ENCODE measurements around the gene ODAD4.

Gene ODAD4

GRCh38 chr17:41907633-41908539 lies 22.5 kb upstream of the ODAD4 start:
- H3F3A ChIP-seq (ENCODE audit: low read depth): no peaks in the 10 kb centered on the region
- H3K4me3 ChIP-seq (ENCODE audit: low read length, poor library complexity, severe bottlenecking): no peak overlapping the region
- H3K9me2 ChIP-seq (replicated peaks; ENCODE audit: low read depth, low read length): no peaks in the 10 kb centered on the region
- H3K79me2 ChIP-seq (ENCODE audit: insufficient read depth, low read length): peaks cover 28% of the 10 kb centered on the region; the same call in 1 of the 2 replicates
- no peak overlapping the region for H2AFZ ChIP-seq (ENCODE audit: low read length)
- no peak overlapping the region for H3K9ac ChIP-seq (ENCODE audit: low read depth, low read length, poor library complexity, severe bottlenecking)
- peaks cover 91% of the 10 kb centered on the region; the same call in 1 of the 2 replicates for H3K36me3 ChIP-seq (ENCODE audit: insufficient read depth, low read length)
- TF ChIP-seq CTCF (conservative IDR thresholded peaks at IDR 0.05; ENCODE audit: low read length) (no peak), EZH2phosphoT487 (IDR thresholded peaks at IDR 0.05; ENCODE audit: borderline replicate concordance) (no peak)
- H3K4me2 ChIP-seq (ENCODE audit: low read depth, low read length, poor library complexity, severe bottlenecking): no peak overlapping the region
- peaks cover 36% of the 10 kb centered on the region for H4K20me1 ChIP-seq (ENCODE audit: insufficient read depth, low read length, poor library complexity, severe bottlenecking)
- H3K9me3 ChIP-seq (ENCODE audit: insufficient read depth, low read depth, low read length): no peaks in the 10 kb centered on the region
- H3K4me1 ChIP-seq (ENCODE audit: insufficient read depth, low read length, poor library complexity, severe bottlenecking): peaks cover under 1% of the 10 kb centered on the region
- H3K27me3 ChIP-seq (ENCODE audit: insufficient read depth, low read length, poor library complexity, severe bottlenecking): no peaks in the 10 kb centered on the region

GRCh38 chr17:41909088-41909487 lies 21.3 kb upstream of the ODAD4 start:
- TF ChIP-seq EZH2phosphoT487 (IDR thresholded peaks at IDR 0.05; ENCODE audit: borderline replicate concordance) (no peak), CTCF (conservative IDR thresholded peaks at IDR 0.05; ENCODE audit: low read length) (no peak)
- peaks cover 99% of the 10 kb centered on the region; the same call in 1 of the 2 replicates for H3K36me3 ChIP-seq (ENCODE audit: insufficient read depth, low read length)
- no peak overlapping the region for H2AFZ ChIP-seq (ENCODE audit: low read length)
- H3K9ac ChIP-seq (ENCODE audit: low read depth, low read length, poor library complexity, severe bottlenecking): no peak overlapping the region
- no peak overlapping the region for H3K4me2 ChIP-seq (ENCODE audit: low read depth, low read length, poor library complexity, severe bottlenecking)
- no peaks in the 10 kb centered on the region for H3F3A ChIP-seq (ENCODE audit: low read depth)
- peaks cover 48% of the 10 kb centered on the region for H4K20me1 ChIP-seq (ENCODE audit: insufficient read depth, low read length, poor library complexity, severe bottlenecking)
- no peak overlapping the region for H3K4me3 ChIP-seq (ENCODE audit: low read length, poor library complexity, severe bottlenecking)
- H3K4me1 ChIP-seq (ENCODE audit: insufficient read depth, low read length, poor library complexity, severe bottlenecking): peaks cover 10% of the 10 kb centered on the region
- H3K27me3 ChIP-seq (ENCODE audit: insufficient read depth, low read length, poor library complexity, severe bottlenecking): no peaks in the 10 kb centered on the region
- H3K9me3 ChIP-seq (ENCODE audit: insufficient read depth, low read depth, low read length): no peaks in the 10 kb centered on the region
- H3K9me2 ChIP-seq (replicated peaks; ENCODE audit: low read depth, low read length): no peaks in the 10 kb centered on the region
- peaks cover 40% of the 10 kb centered on the region for H3K79me2 ChIP-seq (ENCODE audit: insufficient read depth, low read length)

GRCh38 chr17:41910701-41911391 lies 19.6 kb upstream of the ODAD4 start:
- Histone ChIP-seq H4K20me1 (ENCODE audit: insufficient read depth, low read length, poor library complexity, severe bottlenecking) (peaks cover 66% of the 10 kb centered on the region), H3F3A (ENCODE audit: low read depth) (no peaks in the 10 kb centered on the region), H3K9me2 (replicated peaks; ENCODE audit: low read depth, low read length) (no peaks in the 10 kb centered on the region), H3K9me3 (ENCODE audit: insufficient read depth, low read depth, low read length) (no peaks in the 10 kb centered on the region), H3K27me3 (ENCODE audit: insufficient read depth, low read length, poor library complexity, severe bottlenecking) (no peaks in the 10 kb centered on the region), H3K36me3 (ENCODE audit: insufficient read depth, low read length) (peaks cover 82% of the 10 kb centered on the region; the same call in 1 of the 2 replicates), H3K4me1 (ENCODE audit: insufficient read depth, low read length, poor library complexity, severe bottlenecking) (peaks cover 27% of the 10 kb centered on the region), H3K79me2 (ENCODE audit: insufficient read depth, low read length) (peaks cover 57% of the 10 kb centered on the region), H3K4me2 (ENCODE audit: low read depth, low read length, poor library complexity, severe bottlenecking) (no peak overlapping the region), H3K4me3 (ENCODE audit: low read length, poor library complexity, severe bottlenecking) (no peak overlapping the region), H2AFZ (ENCODE audit: low read length) (no peak overlapping the region), H3K9ac (ENCODE audit: low read depth, low read length, poor library complexity, severe bottlenecking) (no peak overlapping the region)
- TF ChIP-seq EZH2phosphoT487 (IDR thresholded peaks at IDR 0.05; ENCODE audit: borderline replicate concordance) (no peak), CTCF (conservative IDR thresholded peaks at IDR 0.05; ENCODE audit: low read length) (no peak)

Data from Loucy (cell line).